Medulla oblongata (tissue), 1 donor: Measurements from ENCODE around the gene ROPN1B.
A peak's percentile ranks its signal among the peaks of the same experiment; 100 is the strongest.
"Not testable (repeated sequence)": the region's sequence is repeated elsewhere in the genome, so short reads cannot be mapped to it uniquely, and the experiment has no call there.

Experiments
- DNase-seq: peaks from one replicate; pipeline ENCODE4 v3.0.0-alpha.2; 2015; ENCODE audit errors: extremely low spot score

Gene ROPN1B

GRCh38 chr3:125957674-125958510, 11.1 kb upstream of the ROPN1B start:
- DNase-seq: no peak

- no peak for DNase-seq
These were observed 10.3 kb upstream of the ROPN1B start for GRCh38 chr3:125958511-125959316.

- no peak for DNase-seq
These were observed 9.5 kb upstream of the ROPN1B start for GRCh38 chr3:125959317-125960065.

DNA sequence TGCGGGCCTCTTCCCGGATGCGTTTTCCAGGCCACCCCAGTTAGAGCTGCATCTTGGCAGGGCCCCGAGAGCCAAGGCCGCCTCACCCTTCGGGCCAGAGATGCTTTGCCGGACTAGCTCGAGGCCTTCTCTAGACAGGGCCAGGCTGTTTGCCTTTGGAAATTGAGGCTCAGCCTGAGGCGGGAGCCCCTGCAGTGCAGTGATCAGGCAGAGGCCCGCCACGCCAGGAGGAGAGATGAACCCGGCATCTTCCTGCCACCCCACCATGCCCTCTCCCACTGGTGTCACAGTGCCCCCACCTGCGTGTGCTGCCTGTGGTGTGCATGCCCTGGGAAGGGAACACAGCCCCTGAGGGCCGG, 8.9 kb upstream of the ROPN1B start:
- no peak for DNase-seq

- DNase-seq: no peak
These were observed 8.3 kb upstream of the ROPN1B start for GRCh38 chr3:125960456-125961288.

DNA sequence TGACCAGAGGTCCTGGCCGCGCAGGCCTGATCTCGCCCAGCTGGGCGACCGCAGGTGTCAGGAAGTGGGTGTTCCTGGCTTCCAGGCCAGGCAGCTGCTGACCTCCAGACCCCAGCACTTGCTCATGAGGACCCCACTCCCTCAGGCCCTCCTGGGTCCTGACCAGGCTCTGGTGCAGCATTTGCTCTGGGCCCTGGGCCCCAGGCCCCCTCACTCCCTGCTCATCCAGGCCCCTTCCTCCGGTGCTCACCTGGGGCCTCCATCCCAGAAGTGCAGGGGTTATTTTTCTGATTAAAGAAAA, 7.7 kb upstream of the ROPN1B start:
- no peak for DNase-seq

GRCh38 chr3:125963834-125964233, 5.1 kb upstream of the ROPN1B start:
- DNase-seq: not testable (repeated sequence)

DNA sequence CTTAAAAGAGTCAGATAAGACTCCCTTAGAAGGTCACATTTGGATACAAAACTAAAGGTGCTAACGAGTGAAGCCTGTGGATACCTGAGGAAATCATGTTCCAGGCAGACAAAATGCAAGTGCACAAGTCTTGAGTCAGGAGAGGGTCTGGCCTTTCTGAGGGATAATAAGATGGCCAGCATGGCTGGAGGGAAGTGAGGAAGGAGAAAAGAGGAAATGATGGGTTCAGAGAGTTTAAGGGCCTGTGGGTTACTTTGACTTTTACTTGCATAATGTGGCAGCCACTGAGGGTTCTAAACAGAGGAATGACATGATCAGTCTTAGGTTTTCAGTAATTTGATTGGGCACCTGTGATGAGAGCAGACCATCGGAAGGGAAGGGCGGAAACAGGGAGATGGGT, 3.5 kb upstream of the ROPN1B start:
- DNase-seq: no peak

- DNase-seq: no peak
These were observed 1.8 kb upstream of the ROPN1B start for GRCh38 chr3:125967156-125967555.

DNA sequence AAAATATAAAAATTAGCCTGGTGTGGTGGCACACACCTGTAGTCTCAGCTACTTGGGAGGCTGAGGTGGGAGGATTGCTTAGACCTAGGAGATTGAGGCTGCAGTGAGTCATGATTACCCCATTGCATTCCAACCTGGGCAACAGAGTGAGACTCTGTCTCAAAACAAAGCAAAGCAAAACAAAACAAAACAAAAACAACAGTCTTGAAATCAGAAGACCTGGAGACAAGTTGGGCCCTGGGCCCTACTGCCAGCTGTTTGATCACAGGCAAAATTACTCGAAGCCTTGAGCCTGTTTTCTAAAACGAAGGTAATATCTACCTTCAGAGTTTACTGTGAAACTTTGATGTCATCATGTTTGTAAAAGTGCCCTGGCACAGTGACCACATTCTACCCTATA, 857 bp upstream of the ROPN1B start:
- DNase-seq: not testable (repeated sequence)

DNA sequence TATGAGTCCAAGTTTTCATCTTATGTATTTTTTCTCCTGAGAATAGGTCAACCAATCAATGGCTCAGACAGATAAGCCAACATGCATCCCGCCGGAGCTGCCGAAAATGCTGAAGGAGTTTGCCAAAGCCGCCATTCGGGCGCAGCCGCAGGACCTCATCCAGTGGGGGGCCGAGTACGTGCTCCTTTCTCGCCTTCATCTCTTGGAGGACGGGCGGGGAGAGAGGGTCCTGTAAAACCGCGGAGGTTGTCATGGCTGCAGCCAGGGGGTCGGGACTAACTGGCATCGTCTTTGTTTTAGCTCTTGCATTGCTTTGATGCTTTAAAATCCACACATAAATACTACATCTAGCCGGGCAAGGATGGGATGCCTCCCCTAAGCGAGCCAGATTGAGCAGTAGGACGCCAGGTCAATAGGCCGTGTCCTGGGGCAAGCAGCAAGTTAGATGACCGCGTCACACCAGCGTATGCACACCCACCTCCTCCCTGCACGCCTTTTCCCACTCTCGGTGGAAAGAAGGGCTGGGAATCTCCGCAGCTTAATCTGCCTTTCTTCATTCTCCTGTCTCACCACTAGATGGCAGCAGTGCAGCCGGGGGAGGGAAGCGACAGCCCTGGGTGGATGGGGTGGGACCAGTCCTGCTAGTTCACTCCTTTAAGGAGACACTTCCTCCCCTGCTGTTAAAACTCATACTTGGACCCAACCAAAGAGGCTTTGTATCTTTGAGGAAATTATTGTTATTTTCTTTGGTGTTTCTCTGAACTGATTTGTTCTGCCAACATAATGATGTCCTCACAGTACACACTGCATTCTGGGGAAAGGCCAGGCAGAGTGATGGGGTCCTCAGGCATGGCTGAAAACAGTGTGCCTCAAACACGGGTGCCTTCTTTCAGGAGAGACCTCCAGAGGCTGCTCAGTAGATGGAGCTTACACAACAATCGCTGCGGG, 3.3 kb downstream of the ROPN1B start:
- peak; percentile 54 for DNase-seq

- not testable (repeated sequence) for DNase-seq
These were observed 6.4 kb downstream of the ROPN1B start for GRCh38 chr3:125975245-125976002.

DNA sequence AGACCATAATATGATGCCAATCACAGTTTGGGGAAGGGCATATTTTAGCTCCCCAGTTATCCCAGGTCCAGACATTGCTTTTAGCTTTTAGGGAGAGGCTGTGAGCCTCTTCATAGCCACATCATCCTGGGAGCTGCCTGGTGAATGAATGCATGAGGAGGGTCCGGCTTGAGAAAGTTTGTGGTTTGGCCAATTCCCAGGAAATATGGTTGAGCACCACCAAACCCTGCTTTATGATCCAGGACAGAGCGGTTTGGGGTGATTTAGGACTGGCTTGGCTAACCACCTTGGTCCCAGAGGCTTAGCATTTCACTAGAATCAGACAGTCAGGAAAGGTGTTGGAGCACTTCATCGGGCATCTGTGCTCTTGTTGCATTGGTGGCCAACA, 7.0 kb downstream of the ROPN1B start:
- not testable (repeated sequence) for DNase-seq

- DNase-seq: not testable (repeated sequence)
These were observed 8.1 kb downstream of the ROPN1B start for GRCh38 chr3:125977104-125977503.

GRCh38 chr3:125984951-125985350, 16.0 kb downstream of the ROPN1B start:
- DNase-seq: not testable (repeated sequence)

GRCh38 chr3:125990253-125990970, 21.4 kb downstream of the ROPN1B start:
- DNase-seq: no peak

- DNase-seq: not testable (repeated sequence)
These were observed 27.8 kb downstream of the ROPN1B start for GRCh38 chr3:125996751-125997150.

DNA sequence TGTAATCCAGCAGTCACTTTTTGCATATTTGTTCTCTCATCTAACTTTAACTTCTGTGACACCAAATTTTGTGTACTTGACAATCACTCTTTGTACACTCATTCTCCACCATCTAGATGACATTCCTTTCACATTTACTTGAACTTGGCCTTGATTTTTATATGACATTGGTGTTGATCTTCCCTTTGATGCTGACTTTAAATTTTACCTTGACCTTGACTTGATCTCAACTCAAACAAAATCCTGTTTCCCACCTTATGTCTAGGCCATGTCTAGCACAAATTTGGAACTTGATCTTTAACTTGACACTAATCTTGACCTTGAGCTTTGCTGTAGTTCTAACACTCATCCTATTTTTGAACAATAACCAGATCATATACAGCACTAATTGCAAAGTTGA, 33.2 kb downstream of the ROPN1B start:
- DNase-seq: no peak
